BJ (cell line): ENCODE data around the gene TANC1. TPM values are rescaled to one million over a fixed set of nuclear protein-coding genes. Genes with fewer than 3 reads are reported as not detected.

Source experiments
- CTCF ChIA-PET: fragments of 350-600 bp; formaldehyde crosslinking; extraction: SDS; loops from one replicate; lab custom pipeline; 2021; ENCODE audit warnings: antibody characterized with exemption, inconsistent platforms; lab: Yijun Ruan, JAX
- POLR2A ChIA-PET: fragments of 300-600 bp; sonication (Branson Sonifier 250); formaldehyde crosslinking; extraction: SDS; loops from one replicate; lab custom pipeline; 2021; ENCODE audit warnings: antibody characterized with exemption; lab: Charles Lee
- DNase-seq: peaks from one replicate; pipeline ENCODE4 v3.0.0-alpha.2; 2011; ENCODE audit warnings: low read depth
- H3K27me3 ChIP-seq: 2 replicates; pipeline ENCODE4 v1.6.0; 2011; ENCODE audit warnings: low read length; ENCODE audit not compliant: control insufficient read depth, insufficient read depth
- H3K36me3 ChIP-seq: 2 replicates; pipeline ENCODE4 v1.5.1; 2011; ENCODE audit warnings: low read length; ENCODE audit not compliant: control insufficient read depth, insufficient read depth
- H3K4me3 ChIP-seq: 2 replicates; pipeline ENCODE4 v1.5.1; 2011; ENCODE audit warnings: low read depth, mild to moderate bottlenecking, control low read depth, low read length
- CTCF ChIP-seq: IDR thresholded peaks from 2 replicates; pipeline ENCODE4 v1.5.1; 2011; ENCODE audit warnings: low read depth, mild to moderate bottlenecking, control low read depth, inconsistent platforms, low read length, moderate library complexity; ENCODE audit not compliant: insufficient read depth
- polyA plus RNA-seq: library from polyadenylated mRNA; depleted of rRNA; stranded (reverse); fragments of >200 nt; gene quantifications from 2 replicates; pipeline ENCODE4 v1.2.3, GENCODE V29; 2011

The TANC1 gene
- polyA plus RNA-seq, 1 experiment: 22.0 TPM

GRCh38 chr2:159009940-159010339 lies 41.5 kb downstream of the TANC1 start:
- Histone ChIP-seq H3K4me3 (no peak overlapping the region), H3K27me3 (no peaks in the 10 kb centered on the region), H3K36me3 (peaks cover 1% of the 10 kb centered on the region; the same call in 1 of the 2 replicates)
- TF ChIP-seq CTCF: no peak
- POLR2A ChIA-PET: no interaction called here
- DNase-seq: no peak
- CTCF ChIA-PET: no interaction called here

- CTCF ChIA-PET: no interaction called here
Measured at GRCh38 chr2:159010340-159010739, 41.9 kb downstream of the TANC1 start.

GRCh38 chr2:159010963-159011362 lies 42.5 kb downstream of the TANC1 start:
- DNase-seq: no peak
- H3K27me3 ChIP-seq: no peaks in the 10 kb centered on the region
- peaks cover 1% of the 10 kb centered on the region; the same call in 1 of the 2 replicates for H3K36me3 ChIP-seq
- H3K4me3 ChIP-seq: no peak overlapping the region
- CTCF ChIA-PET: no interaction called here
- POLR2A ChIA-PET: no interaction called here
- no peak for TF ChIP-seq CTCF

More at GRCh38 chr2:159010340-159010739, 41.9 kb downstream of the TANC1 start:
- no peak for DNase-seq
- no peak overlapping the region for H3K4me3 ChIP-seq
- POLR2A ChIA-PET: no interaction called here
- H3K36me3 ChIP-seq: peaks cover 1% of the 10 kb centered on the region; the same call in 1 of the 2 replicates
- TF ChIP-seq CTCF: no peak
- no peaks in the 10 kb centered on the region for H3K27me3 ChIP-seq

- peaks cover 1% of the 10 kb centered on the region; the same call in 1 of the 2 replicates for H3K36me3 ChIP-seq
- POLR2A ChIA-PET: no interaction called here
- H3K27me3 ChIP-seq: no peaks in the 10 kb centered on the region
- H3K4me3 ChIP-seq: no peak overlapping the region
- no peak for DNase-seq
- CTCF ChIA-PET: no interaction called here
- TF ChIP-seq CTCF: no peak
Measured at GRCh38 chr2:159012142-159012541, 43.7 kb downstream of the TANC1 start.

GRCh38 chr2:159013103-159013502 lies 44.7 kb downstream of the TANC1 start:
- ChIA-PET CTCF (no interaction called here), POLR2A (no interaction called here)
- no peak for DNase-seq
- peaks cover 1% of the 10 kb centered on the region; the same call in 1 of the 2 replicates for H3K36me3 ChIP-seq
- no peak overlapping the region for H3K4me3 ChIP-seq
- no peak for TF ChIP-seq CTCF
- no peaks in the 10 kb centered on the region for H3K27me3 ChIP-seq
